ENCODE measurements around the gene NCF4.

NCF4 gene

GRCh38 chr22:36891646-36892045, 30.8 kb downstream of the NCF4 start:
- no peaks in the 10 kb centered on the region for H3K4me1 ChIP-seq (ENCODE audit: control insufficient read depth in 1 of 2, insufficient read depth in 2 of 2, low read length in 2 of 2)
- no peak overlapping the region for H3K9ac ChIP-seq (ENCODE audit: low read depth in 1 of 2, low read length in 2 of 2)
- H3K36me3 ChIP-seq (ENCODE audit: control insufficient read depth in 1 of 2, insufficient read depth in 2 of 2, low read length in 2 of 2), result no peaks in the 10 kb centered on the region
- H3K4me3 ChIP-seq (ENCODE audit: low read depth in 1 of 2, low read length in 2 of 2), result no peak overlapping the region
- no peaks in the 10 kb centered on the region for H3K27me3 ChIP-seq (ENCODE audit: control insufficient read depth in 1 of 2, insufficient read depth in 2 of 2, low read length in 2 of 2)
- no peaks in the 10 kb centered on the region for H3K9me3 ChIP-seq (ENCODE audit: control insufficient read depth in 1 of 2, low read length in 2 of 2)
- H3K27ac ChIP-seq (ENCODE audit: low read depth, low read length), result no peak overlapping the region

- H3K9ac ChIP-seq (ENCODE audit: low read depth in 1 of 2, low read length in 2 of 2), result no peak overlapping the region
- no peaks in the 10 kb centered on the region for H3K27me3 ChIP-seq (ENCODE audit: control insufficient read depth in 1 of 2, insufficient read depth in 2 of 2, low read length in 2 of 2)
- no peaks in the 10 kb centered on the region for H3K4me1 ChIP-seq (ENCODE audit: control insufficient read depth in 1 of 2, insufficient read depth in 2 of 2, low read length in 2 of 2)
- no peak overlapping the region for H3K4me3 ChIP-seq (ENCODE audit: low read depth in 1 of 2, low read length in 2 of 2)
- H3K9me3 ChIP-seq (ENCODE audit: control insufficient read depth in 1 of 2, low read length in 2 of 2), result no peaks in the 10 kb centered on the region
- no peak overlapping the region for H3K27ac ChIP-seq (ENCODE audit: low read depth, low read length)
- H3K36me3 ChIP-seq (ENCODE audit: control insufficient read depth in 1 of 2, insufficient read depth in 2 of 2, low read length in 2 of 2), result no peaks in the 10 kb centered on the region
Measured at GRCh38 chr22:36892292-36892691, 31.5 kb downstream of the NCF4 start.

GRCh38 chr22:36893262-36893661, 32.5 kb downstream of the NCF4 start:
- Histone ChIP-seq H3K36me3 (ENCODE audit: control insufficient read depth in 1 of 2, insufficient read depth in 2 of 2, low read length in 2 of 2) (no peaks in the 10 kb centered on the region), H3K4me1 (ENCODE audit: control insufficient read depth in 1 of 2, insufficient read depth in 2 of 2, low read length in 2 of 2) (no peaks in the 10 kb centered on the region), H3K27ac (ENCODE audit: low read depth, low read length) (no peak overlapping the region), H3K9me3 (ENCODE audit: control insufficient read depth in 1 of 2, low read length in 2 of 2) (no peaks in the 10 kb centered on the region), H3K27me3 (ENCODE audit: control insufficient read depth in 1 of 2, insufficient read depth in 2 of 2, low read length in 2 of 2) (no peaks in the 10 kb centered on the region), H3K9ac (ENCODE audit: low read depth in 1 of 2, low read length in 2 of 2) (no peak overlapping the region), H3K4me3 (ENCODE audit: low read depth in 1 of 2, low read length in 2 of 2) (no peak overlapping the region)

- Histone ChIP-seq H3K9ac (ENCODE audit: low read depth in 1 of 2, low read length in 2 of 2) (no peak overlapping the region), H3K27ac (ENCODE audit: low read depth, low read length) (no peak overlapping the region), H3K36me3 (ENCODE audit: control insufficient read depth in 1 of 2, insufficient read depth in 2 of 2, low read length in 2 of 2) (no peaks in the 10 kb centered on the region), H3K27me3 (ENCODE audit: control insufficient read depth in 1 of 2, insufficient read depth in 2 of 2, low read length in 2 of 2) (peaks cover 0 to 4% of the 10 kb centered on the region in 2 donors), H3K4me3 (ENCODE audit: low read depth in 1 of 2, low read length in 2 of 2) (no peak overlapping the region), H3K4me1 (ENCODE audit: control insufficient read depth in 1 of 2, insufficient read depth in 2 of 2, low read length in 2 of 2) (no peaks in the 10 kb centered on the region), H3K9me3 (ENCODE audit: control insufficient read depth in 1 of 2, low read length in 2 of 2) (no peaks in the 10 kb centered on the region)
Measured at GRCh38 chr22:36894266-36894665, 33.5 kb downstream of the NCF4 start.

- peaks cover 0 to 8% of the 10 kb centered on the region in 2 donors for H3K4me1 ChIP-seq (ENCODE audit: control insufficient read depth in 1 of 2, insufficient read depth in 2 of 2, low read length in 2 of 2)
- no peak overlapping the region for H3K9ac ChIP-seq (ENCODE audit: low read depth in 1 of 2, low read length in 2 of 2)
- H3K4me3 ChIP-seq (ENCODE audit: low read depth in 1 of 2, low read length in 2 of 2), result no peak overlapping the region
- H3K27me3 ChIP-seq (ENCODE audit: control insufficient read depth in 1 of 2, insufficient read depth in 2 of 2, low read length in 2 of 2), result peaks cover 0 to 4% of the 10 kb centered on the region in 2 donors
- H3K36me3 ChIP-seq (ENCODE audit: control insufficient read depth in 1 of 2, insufficient read depth in 2 of 2, low read length in 2 of 2), result no peaks in the 10 kb centered on the region
- no peaks in the 10 kb centered on the region for H3K9me3 ChIP-seq (ENCODE audit: control insufficient read depth in 1 of 2, low read length in 2 of 2)
- no peak overlapping the region for H3K27ac ChIP-seq (ENCODE audit: low read depth, low read length)
Measured at GRCh38 chr22:36897611-36898010, 36.8 kb downstream of the NCF4 start.

- Histone ChIP-seq H3K36me3 (ENCODE audit: control insufficient read depth in 1 of 2, insufficient read depth in 2 of 2, low read length in 2 of 2) (no peaks in the 10 kb centered on the region), H3K9me3 (ENCODE audit: control insufficient read depth in 1 of 2, low read length in 2 of 2) (no peaks in the 10 kb centered on the region), H3K4me3 (ENCODE audit: low read depth in 1 of 2, low read length in 2 of 2) (no peak overlapping the region), H3K27ac (ENCODE audit: low read depth, low read length) (no peak overlapping the region), H3K27me3 (ENCODE audit: control insufficient read depth in 1 of 2, insufficient read depth in 2 of 2, low read length in 2 of 2) (peaks cover 0 to 4% of the 10 kb centered on the region in 2 donors), H3K4me1 (ENCODE audit: control insufficient read depth in 1 of 2, insufficient read depth in 2 of 2, low read length in 2 of 2) (peaks cover 0 to 8% of the 10 kb centered on the region in 2 donors), H3K9ac (ENCODE audit: low read depth in 1 of 2, low read length in 2 of 2) (no peak overlapping the region)
Measured at GRCh38 chr22:36898690-36899089, 37.9 kb downstream of the NCF4 start.

- H3K27ac ChIP-seq (ENCODE audit: low read depth, low read length), result no peak overlapping the region
- H3K9me3 ChIP-seq (ENCODE audit: control insufficient read depth in 1 of 2, low read length in 2 of 2), result no peaks in the 10 kb centered on the region
- no peak overlapping the region for H3K4me3 ChIP-seq (ENCODE audit: low read depth in 1 of 2, low read length in 2 of 2)
- no peak overlapping the region for H3K9ac ChIP-seq (ENCODE audit: low read depth in 1 of 2, low read length in 2 of 2)
- H3K27me3 ChIP-seq (ENCODE audit: control insufficient read depth in 1 of 2, insufficient read depth in 2 of 2, low read length in 2 of 2), result peaks cover 0 to 4% of the 10 kb centered on the region in 2 donors
- H3K4me1 ChIP-seq (ENCODE audit: control insufficient read depth in 1 of 2, insufficient read depth in 2 of 2, low read length in 2 of 2), result peaks cover 0 to 8% of the 10 kb centered on the region in 2 donors
- H3K36me3 ChIP-seq (ENCODE audit: control insufficient read depth in 1 of 2, insufficient read depth in 2 of 2, low read length in 2 of 2), result no peaks in the 10 kb centered on the region
Measured at GRCh38 chr22:36899498-36899897, 38.7 kb downstream of the NCF4 start.

GRCh38 chr22:36900225-36900624, 39.4 kb downstream of the NCF4 start:
- Histone ChIP-seq H3K27ac (ENCODE audit: low read depth, low read length) (no peak overlapping the region), H3K4me3 (ENCODE audit: low read depth in 1 of 2, low read length in 2 of 2) (no peak overlapping the region)

GRCh38 chr22:36900880-36901279, 40.1 kb downstream of the NCF4 start:
- Histone ChIP-seq H3K9me3 (ENCODE audit: control insufficient read depth in 1 of 2, low read length in 2 of 2) (no peaks in the 10 kb centered on the region), H3K36me3 (ENCODE audit: control insufficient read depth in 1 of 2, insufficient read depth in 2 of 2, low read length in 2 of 2) (no peaks in the 10 kb centered on the region), H3K9ac (ENCODE audit: low read depth in 1 of 2, low read length in 2 of 2) (no peak overlapping the region), H3K4me3 (ENCODE audit: low read depth in 1 of 2, low read length in 2 of 2) (no peak overlapping the region), H3K27ac (ENCODE audit: low read depth, low read length) (no peak overlapping the region), H3K4me1 (ENCODE audit: control insufficient read depth in 1 of 2, insufficient read depth in 2 of 2, low read length in 2 of 2) (peaks cover 0 to 8% of the 10 kb centered on the region in 2 donors), H3K27me3 (ENCODE audit: control insufficient read depth in 1 of 2, insufficient read depth in 2 of 2, low read length in 2 of 2) (peaks cover 0 to 4% of the 10 kb centered on the region in 2 donors)

More at GRCh38 chr22:36900225-36900624, 39.4 kb downstream of the NCF4 start:
- H3K9me3 ChIP-seq (ENCODE audit: control insufficient read depth in 1 of 2, low read length in 2 of 2), result no peaks in the 10 kb centered on the region
- H3K36me3 ChIP-seq (ENCODE audit: control insufficient read depth in 1 of 2, insufficient read depth in 2 of 2, low read length in 2 of 2), result no peaks in the 10 kb centered on the region
- H3K27me3 ChIP-seq (ENCODE audit: control insufficient read depth in 1 of 2, insufficient read depth in 2 of 2, low read length in 2 of 2), result peaks cover 0 to 4% of the 10 kb centered on the region in 2 donors
- no peak overlapping the region for H3K9ac ChIP-seq (ENCODE audit: low read depth in 1 of 2, low read length in 2 of 2)
- peaks cover 0 to 8% of the 10 kb centered on the region in 2 donors for H3K4me1 ChIP-seq (ENCODE audit: control insufficient read depth in 1 of 2, insufficient read depth in 2 of 2, low read length in 2 of 2)

- no peak overlapping the region for H3K9ac ChIP-seq (ENCODE audit: low read depth in 1 of 2, low read length in 2 of 2)
- H3K27me3 ChIP-seq (ENCODE audit: control insufficient read depth in 1 of 2, insufficient read depth in 2 of 2, low read length in 2 of 2), result peaks cover 0 to 4% of the 10 kb centered on the region in 2 donors
- peak overlapping the region; percentile 13 for H3K27ac ChIP-seq (ENCODE audit: low read depth, low read length)
- H3K4me1 ChIP-seq (ENCODE audit: control insufficient read depth in 1 of 2, insufficient read depth in 2 of 2, low read length in 2 of 2), result peaks cover 0 to 8% of the 10 kb centered on the region in 2 donors
- no peaks in the 10 kb centered on the region for H3K36me3 ChIP-seq (ENCODE audit: control insufficient read depth in 1 of 2, insufficient read depth in 2 of 2, low read length in 2 of 2)
- H3K4me3 ChIP-seq (ENCODE audit: low read depth in 1 of 2, low read length in 2 of 2), result peak overlapping the region in 1 of 2 donors; percentile 19
- no peaks in the 10 kb centered on the region for H3K9me3 ChIP-seq (ENCODE audit: control insufficient read depth in 1 of 2, low read length in 2 of 2)
Measured at GRCh38 chr22:36901411-36902142, 40.8 kb downstream of the NCF4 start.
